ENCODE data around the gene MAPRE2.

The MAPRE2 gene

GRCh38 chr18:35127201-35127600 lies 86.0 kb downstream of the MAPRE2 start:
- H3K4me2 ChIP-seq (ENCODE audit: low read length), result no peak overlapping the region
- H3K27ac ChIP-seq (ENCODE audit: low read depth, low read length), result no peak overlapping the region
- no peaks in the 10 kb centered on the region for H3K79me1 ChIP-seq (ENCODE audit: low read length)
- H3K14ac ChIP-seq (ENCODE audit: low read length), result no peak overlapping the region
- no peak overlapping the region for H2AK5ac ChIP-seq (ENCODE audit: low read length)
- no peaks in the 10 kb centered on the region for H3K27me3 ChIP-seq (ENCODE audit: insufficient read depth, low read length)
- H3K23ac ChIP-seq (ENCODE audit: low read length), result no peak overlapping the region
- no peak overlapping the region for H4K91ac ChIP-seq (ENCODE audit: low read depth, low read length)
- H3K79me2 ChIP-seq (ENCODE audit: control insufficient read depth, insufficient read depth, low read length, poor library complexity), result no peaks in the 10 kb centered on the region
- no peak overlapping the region for H3K18ac ChIP-seq (ENCODE audit: low read length)
- peak in 1 of 2 donors; percentile 8 for DNase-seq
- H2BK12ac ChIP-seq (ENCODE audit: low read length), result no peak overlapping the region
- no peaks in the 10 kb centered on the region for H3K36me3 ChIP-seq (ENCODE audit: control insufficient read depth in 1 of 2, insufficient read depth in 2 of 2, low read length in 2 of 2)
- no peak overlapping the region for H2BK5ac ChIP-seq (ENCODE audit: low read depth, low read length, poor library complexity)
- H4K8ac ChIP-seq (ENCODE audit: low read depth, low read length), result no peak overlapping the region
- H3K4me1 ChIP-seq (ENCODE audit: control insufficient read depth in 1 of 2, insufficient read depth in 2 of 2, low read length in 2 of 2), result no peaks in the 10 kb centered on the region
- H4K12ac ChIP-seq (ENCODE audit: low read depth, low read length), result no peak overlapping the region
- H3K9me3 ChIP-seq (ENCODE audit: insufficient read depth, low read depth, low read length), result no peaks in the 10 kb centered on the region
- H3K4ac ChIP-seq (ENCODE audit: low read depth, low read length), result no peak overlapping the region
- WGBS (ENCODE audit: extremely low coverage, insufficient coverage, insufficient read length), result no CpG with 5 or more reads among the region's 4 CpGs
- no peak overlapping the region for H2AFZ ChIP-seq (ENCODE audit: insufficient read depth, low read length, poor library complexity)
- no peak overlapping the region for H2BK120ac ChIP-seq (ENCODE audit: insufficient read depth, low read length, poor library complexity)
- no peak overlapping the region for H3K4me3 ChIP-seq (ENCODE audit: low read depth, low read length)
- H3K9ac ChIP-seq (ENCODE audit: low read length), result no peak overlapping the region

GRCh38 chr18:35128675-35129074 lies 87.5 kb downstream of the MAPRE2 start:
- no CpG with 5 or more reads among the region's 7 CpGs for WGBS (ENCODE audit: extremely low coverage, insufficient coverage, insufficient read length)
- Histone ChIP-seq H3K9ac (ENCODE audit: low read length) (no peak overlapping the region), H3K18ac (ENCODE audit: low read length) (no peak overlapping the region), H2AK5ac (ENCODE audit: low read length) (no peak overlapping the region), H3K79me1 (ENCODE audit: low read length) (no peaks in the 10 kb centered on the region), H3K4me2 (ENCODE audit: low read length) (no peak overlapping the region), H3K4ac (ENCODE audit: low read depth, low read length) (no peak overlapping the region), H3K79me2 (ENCODE audit: control insufficient read depth, insufficient read depth, low read length, poor library complexity) (no peaks in the 10 kb centered on the region), H3K14ac (ENCODE audit: low read length) (no peak overlapping the region), H3K4me3 (ENCODE audit: low read depth, low read length) (no peak overlapping the region), H2BK12ac (ENCODE audit: low read length) (no peak overlapping the region), H2BK5ac (ENCODE audit: low read depth, low read length, poor library complexity) (no peak overlapping the region), H3K4me1 (ENCODE audit: control insufficient read depth in 1 of 2, insufficient read depth in 2 of 2, low read length in 2 of 2) (no peaks in the 10 kb centered on the region), H3K9me3 (ENCODE audit: insufficient read depth, low read depth, low read length) (no peaks in the 10 kb centered on the region), H4K8ac (ENCODE audit: low read depth, low read length) (no peak overlapping the region), H3K23ac (ENCODE audit: low read length) (no peak overlapping the region), H4K91ac (ENCODE audit: low read depth, low read length) (no peak overlapping the region), H3K27me3 (ENCODE audit: insufficient read depth, low read length) (no peaks in the 10 kb centered on the region), H2BK120ac (ENCODE audit: insufficient read depth, low read length, poor library complexity) (no peak overlapping the region), H3K27ac (ENCODE audit: low read depth, low read length) (no peak overlapping the region), H4K12ac (ENCODE audit: low read depth, low read length) (no peak overlapping the region), H3K36me3 (ENCODE audit: control insufficient read depth in 1 of 2, insufficient read depth in 2 of 2, low read length in 2 of 2) (peaks cover 0 to 1% of the 10 kb centered on the region in 2 experiments), H2AFZ (ENCODE audit: insufficient read depth, low read length, poor library complexity) (no peak overlapping the region)
- DNase-seq, result no peak

- H3K27ac ChIP-seq (ENCODE audit: low read depth, low read length), result no peak overlapping the region
- H3K79me2 ChIP-seq (ENCODE audit: control insufficient read depth, insufficient read depth, low read length, poor library complexity), result no peaks in the 10 kb centered on the region
- H2BK120ac ChIP-seq (ENCODE audit: insufficient read depth, low read length, poor library complexity), result no peak overlapping the region
- no peak overlapping the region for H2AK5ac ChIP-seq (ENCODE audit: low read length)
- H3K14ac ChIP-seq (ENCODE audit: low read length), result no peak overlapping the region
- no peak overlapping the region for H2AFZ ChIP-seq (ENCODE audit: insufficient read depth, low read length, poor library complexity)
- no peak overlapping the region for H3K9ac ChIP-seq (ENCODE audit: low read length)
- no peak overlapping the region for H4K8ac ChIP-seq (ENCODE audit: low read depth, low read length)
- H2BK5ac ChIP-seq (ENCODE audit: low read depth, low read length, poor library complexity), result no peak overlapping the region
- no peak overlapping the region for H3K18ac ChIP-seq (ENCODE audit: low read length)
- H3K9me3 ChIP-seq (ENCODE audit: insufficient read depth, low read depth, low read length), result no peaks in the 10 kb centered on the region
- no peak overlapping the region for H3K4ac ChIP-seq (ENCODE audit: low read depth, low read length)
- H4K91ac ChIP-seq (ENCODE audit: low read depth, low read length), result no peak overlapping the region
- H3K27me3 ChIP-seq (ENCODE audit: insufficient read depth, low read length), result no peaks in the 10 kb centered on the region
- no peak overlapping the region for H3K23ac ChIP-seq (ENCODE audit: low read length)
- no peaks in the 10 kb centered on the region for H3K4me1 ChIP-seq (ENCODE audit: control insufficient read depth in 1 of 2, insufficient read depth in 2 of 2, low read length in 2 of 2)
- H3K79me1 ChIP-seq (ENCODE audit: low read length), result no peaks in the 10 kb centered on the region
- H3K4me2 ChIP-seq (ENCODE audit: low read length), result no peak overlapping the region
- H3K4me3 ChIP-seq (ENCODE audit: low read depth, low read length), result no peak overlapping the region
- peaks cover 0 to 1% of the 10 kb centered on the region in 2 experiments for H3K36me3 ChIP-seq (ENCODE audit: control insufficient read depth in 1 of 2, insufficient read depth in 2 of 2, low read length in 2 of 2)
- DNase-seq, result no peak
- no peak overlapping the region for H4K12ac ChIP-seq (ENCODE audit: low read depth, low read length)
- H2BK12ac ChIP-seq (ENCODE audit: low read length), result no peak overlapping the region
Observed at GRCh38 chr18:35130236-35130635, 89.0 kb downstream of the MAPRE2 start.

GRCh38 chr18:35131387-35132020 lies 90.3 kb downstream of the MAPRE2 start:
- Histone ChIP-seq H3K14ac (ENCODE audit: low read length) (no peak overlapping the region), H3K4me3 (ENCODE audit: low read depth, low read length) (no peak overlapping the region), H4K8ac (ENCODE audit: low read depth, low read length) (no peak overlapping the region), H3K9me3 (ENCODE audit: insufficient read depth, low read depth, low read length) (no peaks in the 10 kb centered on the region), H3K36me3 (ENCODE audit: control insufficient read depth in 1 of 2, insufficient read depth in 2 of 2, low read length in 2 of 2) (peaks cover 0 to 1% of the 10 kb centered on the region in 2 experiments), H3K23ac (ENCODE audit: low read length) (no peak overlapping the region), H3K9ac (ENCODE audit: low read length) (no peak overlapping the region), H3K79me1 (ENCODE audit: low read length) (no peaks in the 10 kb centered on the region), H2AFZ (ENCODE audit: insufficient read depth, low read length, poor library complexity) (no peak overlapping the region), H3K27ac (ENCODE audit: low read depth, low read length) (no peak overlapping the region), H4K91ac (ENCODE audit: low read depth, low read length) (no peak overlapping the region), H4K12ac (ENCODE audit: low read depth, low read length) (no peak overlapping the region), H2BK12ac (ENCODE audit: low read length) (no peak overlapping the region), H2BK120ac (ENCODE audit: insufficient read depth, low read length, poor library complexity) (no peak overlapping the region), H3K4me1 (ENCODE audit: control insufficient read depth in 1 of 2, insufficient read depth in 2 of 2, low read length in 2 of 2) (no peaks in the 10 kb centered on the region), H2BK5ac (ENCODE audit: low read depth, low read length, poor library complexity) (no peak overlapping the region), H3K18ac (ENCODE audit: low read length) (no peak overlapping the region), H2AK5ac (ENCODE audit: low read length) (no peak overlapping the region), H3K27me3 (ENCODE audit: insufficient read depth, low read length) (no peaks in the 10 kb centered on the region), H3K79me2 (ENCODE audit: control insufficient read depth, insufficient read depth, low read length, poor library complexity) (no peaks in the 10 kb centered on the region), H3K4ac (ENCODE audit: low read depth, low read length) (no peak overlapping the region), H3K4me2 (ENCODE audit: low read length) (no peak overlapping the region)
- WGBS (ENCODE audit: extremely low coverage, insufficient coverage, insufficient read length), result no CpG with 5 or more reads among the region's 8 CpGs
- DNase-seq, result no peak
